IMR-90 (cell line): ENCODE data around the gene KLRF1. TPM values are rescaled to one million over a fixed set of nuclear protein-coding genes. Genes with fewer than 3 reads are reported as not detected.

ENCODE experiments used
- ATAC-seq: fragments of 200-7000 bp; cut with Tn5 transposase; 2 replicates; pipeline ENCODE4 v1.9.1; 2020; ENCODE audit warnings: low read depth, mild to moderate bottlenecking, moderate library complexity
- BruUV-seq: library from RNA; stranded (reverse); fragments of 400-500 nt; replicated peaks from 2 replicates; lab custom pipeline; 2021; lab: Mats Ljungman, UMichigan
- CTCF ChIA-PET: fragments of 300-600 bp; formaldehyde crosslinking; extraction: SDS; loops from one replicate; lab custom pipeline; 2021; ENCODE audit warnings: antibody characterized with exemption; lab: Yijun Ruan, JAX
- POLR2A ChIA-PET: fragments of 300-600 bp; sonication (Branson Sonifier 250); formaldehyde crosslinking; loops from one replicate; lab custom pipeline; 2022; ENCODE audit warnings: antibody characterized with exemption; ENCODE audit not compliant: unreplicated experiment; lab: Charles Lee
- DNase-seq: peaks from one replicate; pipeline ENCODE4 v3.0.0; 2013
- H2AFZ ChIP-seq: replicated peaks from 2 replicates; pipeline ENCODE3; 2013; ENCODE audit warnings: low read length, mild to moderate bottlenecking; ENCODE audit not compliant: poor library complexity
- H2AK5ac ChIP-seq: 2 replicates; pipeline ENCODE4 v1.6.1; 2013; ENCODE audit warnings: low read depth, low read length, inconsistent platforms
- H2AK9ac ChIP-seq: replicated peaks from 2 replicates; pipeline ENCODE3; 2013; ENCODE audit warnings: mild to moderate bottlenecking, low read depth, low read length, moderate library complexity; ENCODE audit not compliant: poor library complexity
- H2BK120ac ChIP-seq: 2 replicates; pipeline ENCODE4 v1.6.1; 2013; ENCODE audit warnings: low read depth, low read length, inconsistent platforms
- H2BK15ac ChIP-seq: 3 replicates; pipeline ENCODE4 v1.6.1; 2013; ENCODE audit warnings: low read depth, low read length, inconsistent platforms
- H2BK20ac ChIP-seq: 2 replicates; pipeline ENCODE4 v1.6.1; 2013; ENCODE audit warnings: low read depth, mild to moderate bottlenecking, inconsistent platforms, low read length, moderate library complexity
- H2BK5ac ChIP-seq: 2 replicates; pipeline ENCODE4 v1.6.1; 2013; ENCODE audit warnings: mild to moderate bottlenecking, low read depth, low read length, inconsistent platforms; ENCODE audit not compliant: poor library complexity, severe bottlenecking
- H3K14ac ChIP-seq: replicated peaks from 2 replicates; pipeline ENCODE4 v1.6.1; 2013; ENCODE audit warnings: low read depth, low read length, inconsistent platforms
- H3K18ac ChIP-seq: 2 replicates; pipeline ENCODE4 v1.6.1; 2013; ENCODE audit warnings: low read depth, low read length, control low read depth
- H3K23ac ChIP-seq: 2 replicates; pipeline ENCODE4 v1.6.1; 2013; ENCODE audit warnings: low read depth, low read length, inconsistent platforms
- H3K27ac ChIP-seq: 2 replicates; pipeline ENCODE4 v1.5.1; 2013; ENCODE audit warnings: mild to moderate bottlenecking, control low read depth, low read length; ENCODE audit not compliant: insufficient read depth
- H3K27me3 ChIP-seq: 2 replicates; pipeline ENCODE4 v1.6.1; 2013; ENCODE audit warnings: low read length; ENCODE audit not compliant: control insufficient read depth, insufficient read depth
- H3K36me3 ChIP-seq: 2 replicates; pipeline ENCODE4 v1.6.1; 2013; ENCODE audit warnings: low read length, mixed read lengths; ENCODE audit not compliant: control insufficient read depth, insufficient read depth
- H3K4ac ChIP-seq: 2 replicates; pipeline ENCODE4 v1.6.1; 2013; ENCODE audit warnings: low read depth, low read length, inconsistent platforms
- H3K4me1 ChIP-seq: 2 replicates; pipeline ENCODE4 v1.6.1; 2013; ENCODE audit warnings: low read length, mixed read lengths; ENCODE audit not compliant: control insufficient read depth, insufficient read depth
- H3K4me2 ChIP-seq: 2 replicates; pipeline ENCODE4 v1.6.1; 2013; ENCODE audit warnings: low read depth, mild to moderate bottlenecking, control low read depth, low read length, moderate library complexity
- H3K4me3 ChIP-seq: 2 replicates; pipeline ENCODE4 v1.5.1; 2013; ENCODE audit warnings: low read depth, mild to moderate bottlenecking, control low read depth, low read length, moderate library complexity; ENCODE audit not compliant: insufficient read depth
- H3K56ac ChIP-seq: 2 replicates; pipeline ENCODE4 v1.6.1; 2013; ENCODE audit warnings: low read length, inconsistent platforms; ENCODE audit not compliant: insufficient read depth; ENCODE audit errors: extremely low read depth
- H3K79me1 ChIP-seq, 2 experiments: 2 replicates each; pipeline ENCODE4 v1.6.1; 2013; ENCODE audit warnings: low read length in 2 of 2, inconsistent platforms in 1 of 2, low read depth in 1 of 2
- H3K9ac ChIP-seq: 2 replicates; pipeline ENCODE4 v1.6.1; 2013; ENCODE audit warnings: low read depth, low read length, control low read depth
- H3K9me1 ChIP-seq: 2 replicates; pipeline ENCODE4 v1.6.1; 2013; ENCODE audit warnings: low read length, inconsistent platforms; ENCODE audit not compliant: insufficient read depth
- H3K9me3 ChIP-seq: 2 replicates; pipeline ENCODE4 v1.6.1; 2013; ENCODE audit warnings: low read length; ENCODE audit not compliant: control insufficient read depth, insufficient read depth
- H4K20me1 ChIP-seq: 2 replicates; pipeline ENCODE4 v1.6.1; 2013; ENCODE audit warnings: low read length, inconsistent platforms; ENCODE audit not compliant: insufficient read depth
- H4K5ac ChIP-seq: 2 replicates; pipeline ENCODE4 v1.6.1; 2013; ENCODE audit warnings: mild to moderate bottlenecking, low read depth, low read length, control low read depth
- H4K8ac ChIP-seq, 2 experiments: 2 replicates each; pipeline ENCODE4 v1.6.1; 2013; ENCODE audit warnings: low read depth in 2 of 2, low read length in 2 of 2, control low read depth in 1 of 2, inconsistent platforms in 1 of 2
- H4K91ac ChIP-seq: 2 replicates; pipeline ENCODE4 v1.6.1; 2013; ENCODE audit warnings: low read depth, low read length, inconsistent platforms; ENCODE audit not compliant: insufficient read depth
- BHLHE40 ChIP-seq: fragments of 150-350 bp; IDR thresholded peaks from 2 replicates; pipeline ENCODE4 v1.6.1; 2016; ENCODE audit warnings: mild to moderate bottlenecking, low read depth, low read length
- CHD1 ChIP-seq: IDR thresholded peaks from 2 replicates; pipeline ENCODE4 v1.6.1; 2012; ENCODE audit warnings: low read depth, low read length, improper control_type of control experiment
- MAFK ChIP-seq: IDR thresholded peaks from 2 replicates; pipeline ENCODE4 v1.6.1; 2012; ENCODE audit warnings: low read depth, low read length, improper control_type of control experiment
- MAZ ChIP-seq: IDR thresholded peaks from 2 replicates; pipeline ENCODE4 v1.6.1; 2012; ENCODE audit warnings: low read depth, mild to moderate bottlenecking, low read length, improper control_type of control experiment, moderate library complexity, borderline replicate concordance
- NFE2L2 ChIP-seq: fragments of 150-350 bp; IDR thresholded peaks from 2 replicates; pipeline ENCODE4 v1.6.1; 2016; ENCODE audit warnings: low read depth, mild to moderate bottlenecking, low read length
- POLR2A ChIP-seq: IDR thresholded peaks from 2 replicates; pipeline ENCODE4 v1.6.1; 2012; ENCODE audit warnings: mild to moderate bottlenecking, low read depth, low read length
- RAD21 ChIP-seq: IDR thresholded peaks from 2 replicates; pipeline ENCODE4 v1.6.1; 2012; ENCODE audit warnings: low read length, improper control_type of control experiment
- RCOR1 ChIP-seq: IDR thresholded peaks from 2 replicates; pipeline ENCODE4 v1.6.1; 2012; ENCODE audit warnings: mild to moderate bottlenecking, low read length, improper control_type of control experiment; ENCODE audit not compliant: insufficient replicate concordance
- RFX5 ChIP-seq: IDR thresholded peaks from 2 replicates; pipeline ENCODE4 v1.8.0; 2012; ENCODE audit warnings: low read depth, mild to moderate bottlenecking, low read length, moderate library complexity
- WGBS, 2 experiments: methylation state at CpG; one replicate each; pipeline versions ENCODE4 v1.1.5 to v1.1.7; 2013; ENCODE audit warnings: missing lambda C conversion rate in 2 of 2; ENCODE audit not compliant: insufficient read length in 1 of 2; ENCODE audit errors: extremely low coverage in 2 of 2; 5-methylcytosine and 5-hydroxymethylcytosine counted together
- dilution Hi-C: fragments of 300-500 bp; cut with HindIII; formaldehyde crosslinking; loops from one replicate; pipeline ENCODE4 v1.14.3; 2018; ENCODE audit warnings: low sequenced_read_pairs; ENCODE audit not compliant: unreplicated experiment
- in situ Hi-C: fragments of 300-500 bp; cut with MboI; formaldehyde crosslinking; loops from 3 replicates; pipeline ENCODE4 v1.14.3; 2019; ENCODE audit warnings: low sequenced_read_pairs, inconsistent platforms, mixed read lengths
- intact Hi-C: fragments of 100-400 bp; cut with micrococcal nuclease; formaldehyde crosslinking; loops from 2 replicates; pipeline ENCODE4 v1.10.0; 2022
- polyA plus RNA-seq, 3 experiments: library from polyadenylated mRNA; depleted of rRNA; stranded (reverse); fragments of >200 nt; gene quantifications; 2 replicates each; pipeline ENCODE4 v1.2.3, GENCODE V29; 2012; ENCODE audit warnings: low replicate concordance in 1 of 3
- total RNA-seq: library from RNA; depleted of rRNA; stranded (reverse); fragments of >200 nt; gene quantifications from 2 replicates; pipeline ENCODE4 v1.2.3, GENCODE V29; 2012
- TF ChIP-seq, protein P1 (sequence below): conservative IDR thresholded peaks from 2 replicates; pipeline ENCODE4 v1.5.1; 2012; ENCODE audit warnings: mild to moderate bottlenecking, low read depth, low read length, improper control_type of control experiment

The KLRF1 gene
- total and polyA plus RNA-seq, 2 of the 4 experiments (the other 2 are of a cell fraction), result not detected

DNA sequence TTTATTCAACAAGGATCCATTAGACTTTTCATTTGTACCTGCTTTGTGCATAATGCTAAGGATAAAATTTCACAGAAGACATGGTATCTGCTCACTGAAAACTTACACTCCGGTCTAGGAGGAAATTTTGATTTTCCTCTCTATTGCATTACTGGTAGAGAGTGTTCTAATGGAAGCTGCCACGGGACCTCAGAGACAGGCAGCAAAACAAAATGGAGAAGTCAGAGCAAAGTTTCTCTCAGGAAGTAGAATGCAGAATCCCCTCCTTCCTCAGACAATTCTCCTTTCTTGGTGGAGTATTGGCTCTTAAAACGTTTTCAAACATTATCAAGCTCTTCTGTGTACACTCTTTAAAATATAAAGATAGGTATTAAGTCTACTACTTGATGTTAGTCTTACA is 29.6 kb downstream of the KLRF1 start:
- H3K9me3 ChIP-seq, result no peaks in the 10 kb centered on the region
- H3K18ac ChIP-seq, result no peak overlapping the region
- TF ChIP-seq MAZ (no peak), NFE2L2 (no peak), RAD21 (no peak), BHLHE40 (no peak), POLR2A (no peak), CHD1 (no peak), MAFK (no peak), RFX5 (no peak), RCOR1 (no peak)
- TF ChIP-seq, protein P1, sequence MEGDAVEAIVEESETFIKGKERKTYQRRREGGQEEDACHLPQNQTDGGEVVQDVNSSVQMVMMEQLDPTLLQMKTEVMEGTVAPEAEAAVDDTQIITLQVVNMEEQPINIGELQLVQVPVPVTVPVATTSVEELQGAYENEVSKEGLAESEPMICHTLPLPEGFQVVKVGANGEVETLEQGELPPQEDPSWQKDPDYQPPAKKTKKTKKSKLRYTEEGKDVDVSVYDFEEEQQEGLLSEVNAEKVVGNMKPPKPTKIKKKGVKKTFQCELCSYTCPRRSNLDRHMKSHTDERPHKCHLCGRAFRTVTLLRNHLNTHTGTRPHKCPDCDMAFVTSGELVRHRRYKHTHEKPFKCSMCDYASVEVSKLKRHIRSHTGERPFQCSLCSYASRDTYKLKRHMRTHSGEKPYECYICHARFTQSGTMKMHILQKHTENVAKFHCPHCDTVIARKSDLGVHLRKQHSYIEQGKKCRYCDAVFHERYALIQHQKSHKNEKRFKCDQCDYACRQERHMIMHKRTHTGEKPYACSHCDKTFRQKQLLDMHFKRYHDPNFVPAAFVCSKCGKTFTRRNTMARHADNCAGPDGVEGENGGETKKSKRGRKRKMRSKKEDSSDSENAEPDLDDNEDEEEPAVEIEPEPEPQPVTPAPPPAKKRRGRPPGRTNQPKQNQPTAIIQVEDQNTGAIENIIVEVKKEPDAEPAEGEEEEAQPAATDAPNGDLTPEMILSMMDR, result no peak
- dilution Hi-C loops (no loop called here), intact Hi-C loops (no loop called here), in situ Hi-C loops (no loop called here)
- no peak overlapping the region for H3K56ac ChIP-seq
- no peak overlapping the region for H3K23ac ChIP-seq
- H3K79me1 ChIP-seq, result no peaks in the 10 kb centered on the region
- no peak for DNase-seq
- no peak overlapping the region for H2AK9ac ChIP-seq
- no peak overlapping the region for H3K27ac ChIP-seq
- no peak overlapping the region for H2BK20ac ChIP-seq
- H3K9me1 ChIP-seq, result no peaks in the 10 kb centered on the region
- H3K4me3 ChIP-seq, result no peak overlapping the region
- H4K5ac ChIP-seq, result no peak overlapping the region
- BruUV-seq, result no TSS peak
- WGBS, 2 experiments, result no CpG with 5 or more reads among the region's 3 CpGs
- H3K36me3 ChIP-seq, result no peaks in the 10 kb centered on the region
- H2BK15ac ChIP-seq, result no peak overlapping the region
- no peak for ATAC-seq
- H3K4me2 ChIP-seq, result no peak overlapping the region
- no peak overlapping the region for H2AFZ ChIP-seq
- H2BK120ac ChIP-seq, result no peak overlapping the region
- no peak overlapping the region for H3K4ac ChIP-seq
- H3K27me3 ChIP-seq, result no peaks in the 10 kb centered on the region
- ChIA-PET POLR2A (no interaction called here), CTCF (no interaction called here)
- H3K4me1 ChIP-seq, result no peaks in the 10 kb centered on the region
- H3K9ac ChIP-seq, result no peak overlapping the region
- no peak overlapping the region for H4K8ac ChIP-seq
- no peak overlapping the region for H4K91ac ChIP-seq
- H2AK5ac ChIP-seq, result no peak overlapping the region
- no peaks in the 10 kb centered on the region for H4K20me1 ChIP-seq
- H2BK5ac ChIP-seq, result no peak overlapping the region
- no peak overlapping the region for H3K14ac ChIP-seq
